ENCODE measurements around the gene SDHAF3.
"Not testable (repeated sequence)": the region's sequence is repeated elsewhere in the genome, so short reads cannot be mapped to it uniquely, and the experiment has no call there.

The SDHAF3 gene

GRCh38 chr7:97119747-97120146 is 2.2 kb downstream of the SDHAF3 start:
- in situ Hi-C loops (cut with HindIII; ENCODE audit: low pct_ligation_motif_present, low pct_unique_long_range_greater_than_20kb, low sequenced_read_pairs) = no loop called here
- DNase-seq = no peak

- DNase-seq = no peak
- in situ Hi-C loops (cut with HindIII; ENCODE audit: low pct_ligation_motif_present, low pct_unique_long_range_greater_than_20kb, low sequenced_read_pairs) = no loop called here
These were observed 3.4 kb downstream of the SDHAF3 start for GRCh38 chr7:97120713-97121457.

GRCh38 chr7:97123115-97123514 is 5.6 kb downstream of the SDHAF3 start:
- DNase-seq; in situ Hi-C loops (cut with HindIII; ENCODE audit: low pct_ligation_motif_present, low pct_unique_long_range_greater_than_20kb, low sequenced_read_pairs): not testable (repeated sequence)

- in situ Hi-C loops (cut with HindIII; ENCODE audit: low pct_ligation_motif_present, low pct_unique_long_range_greater_than_20kb, low sequenced_read_pairs) = no loop called here
- no peak for DNase-seq
These were observed 9.1 kb downstream of the SDHAF3 start for GRCh38 chr7:97126483-97127171.

GRCh38 chr7:97128736-97129135 is 11.2 kb downstream of the SDHAF3 start:
- in situ Hi-C loops (cut with HindIII; ENCODE audit: low pct_ligation_motif_present, low pct_unique_long_range_greater_than_20kb, low sequenced_read_pairs) = no loop called here

GRCh38 chr7:97130417-97131139 is 13.1 kb downstream of the SDHAF3 start:
- DNase-seq = no peak
- in situ Hi-C loops (cut with HindIII; ENCODE audit: low pct_ligation_motif_present, low pct_unique_long_range_greater_than_20kb, low sequenced_read_pairs) = no loop called here

More at GRCh38 chr7:97128736-97129135, 11.2 kb downstream of the SDHAF3 start:
- DNase-seq = no peak

- in situ Hi-C loops (cut with HindIII; ENCODE audit: low pct_ligation_motif_present, low pct_unique_long_range_greater_than_20kb, low sequenced_read_pairs) = no loop called here
- DNase-seq = no peak
These were observed 15.7 kb downstream of the SDHAF3 start for GRCh38 chr7:97133159-97133558.

GRCh38 chr7:97138830-97139229 is 21.3 kb downstream of the SDHAF3 start:
- DNase-seq = no peak
- in situ Hi-C loops (cut with HindIII; ENCODE audit: low pct_ligation_motif_present, low pct_unique_long_range_greater_than_20kb, low sequenced_read_pairs) = no loop called here

- DNase-seq = peak; percentile 68
- in situ Hi-C loops (cut with HindIII; ENCODE audit: low pct_ligation_motif_present, low pct_unique_long_range_greater_than_20kb, low sequenced_read_pairs) = no loop called here
These were observed 27.6 kb downstream of the SDHAF3 start for GRCh38 chr7:97145068-97145467.

- DNase-seq = no peak
- in situ Hi-C loops (cut with HindIII; ENCODE audit: low pct_ligation_motif_present, low pct_unique_long_range_greater_than_20kb, low sequenced_read_pairs) = no loop called here
These were observed 32.3 kb downstream of the SDHAF3 start for GRCh38 chr7:97149843-97150242.

GRCh38 chr7:97155897-97156418 is 38.5 kb downstream of the SDHAF3 start:
- no peak for DNase-seq
- in situ Hi-C loops (cut with HindIII; ENCODE audit: low pct_ligation_motif_present, low pct_unique_long_range_greater_than_20kb, low sequenced_read_pairs) = no loop called here

- DNase-seq; in situ Hi-C loops (cut with HindIII; ENCODE audit: low pct_ligation_motif_present, low pct_unique_long_range_greater_than_20kb, low sequenced_read_pairs): not testable (repeated sequence)
These were observed 42.5 kb downstream of the SDHAF3 start for GRCh38 chr7:97159984-97160383.

GRCh38 chr7:97161609-97162008 is 44.1 kb downstream of the SDHAF3 start:
- in situ Hi-C loops (cut with HindIII; ENCODE audit: low pct_ligation_motif_present, low pct_unique_long_range_greater_than_20kb, low sequenced_read_pairs); DNase-seq: not testable (repeated sequence)

GRCh38 chr7:97166308-97166707 is 48.8 kb downstream of the SDHAF3 start:
- in situ Hi-C loops (cut with HindIII; ENCODE audit: low pct_ligation_motif_present, low pct_unique_long_range_greater_than_20kb, low sequenced_read_pairs) = no loop called here
- no peak for DNase-seq

- no peak for DNase-seq
- in situ Hi-C loops (cut with HindIII; ENCODE audit: low pct_ligation_motif_present, low pct_unique_long_range_greater_than_20kb, low sequenced_read_pairs) = no loop called here
These were observed 49.7 kb downstream of the SDHAF3 start for GRCh38 chr7:97167176-97167575.

GRCh38 chr7:97167749-97168148 is 50.3 kb downstream of the SDHAF3 start:
- DNase-seq = no peak
- in situ Hi-C loops (cut with HindIII; ENCODE audit: low pct_ligation_motif_present, low pct_unique_long_range_greater_than_20kb, low sequenced_read_pairs) = no loop called here

- in situ Hi-C loops (cut with HindIII; ENCODE audit: low pct_ligation_motif_present, low pct_unique_long_range_greater_than_20kb, low sequenced_read_pairs) = no loop called here
- no peak for DNase-seq
These were observed 56.8 kb downstream of the SDHAF3 start for GRCh38 chr7:97174303-97174702.

GRCh38 chr7:97179454-97180104 is 62.1 kb downstream of the SDHAF3 start:
- peak; percentile 77 for DNase-seq
- in situ Hi-C loops (cut with HindIII; ENCODE audit: low pct_ligation_motif_present, low pct_unique_long_range_greater_than_20kb, low sequenced_read_pairs) = no loop called here

GRCh38 chr7:97187067-97187466 is 69.6 kb downstream of the SDHAF3 start:
- in situ Hi-C loops (cut with HindIII; ENCODE audit: low pct_ligation_motif_present, low pct_unique_long_range_greater_than_20kb, low sequenced_read_pairs) = no loop called here
- DNase-seq = peak; percentile 25
